ENCODE results near the gene CDC42.

Gene CDC42

DNA sequence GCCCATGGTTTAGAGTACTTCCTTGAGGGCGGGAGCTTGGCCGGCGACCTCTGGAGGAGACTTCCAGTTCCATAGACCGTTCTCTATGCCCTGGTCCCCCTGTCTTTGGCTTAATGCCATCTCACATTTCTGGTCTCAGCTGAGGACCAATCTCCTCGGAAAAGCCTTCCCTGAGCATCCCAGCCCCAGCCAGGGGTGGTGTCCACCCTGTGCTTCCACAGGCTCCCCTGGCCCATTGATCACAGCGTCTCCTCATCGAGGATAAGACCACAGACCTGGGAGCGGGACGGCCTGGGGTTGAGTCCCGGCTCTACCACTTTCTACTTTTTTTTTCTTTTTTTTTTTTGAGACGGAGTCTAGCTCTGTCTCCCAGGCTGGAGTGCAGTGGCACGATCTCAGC lies 75.9 kb downstream of the CDC42 start:
- Histone ChIP-seq H3K4me2 (ENCODE audit: low read depth, low read length, poor library complexity, severe bottlenecking) (no peak overlapping the region), H3K27me3 (ENCODE audit: insufficient read depth, low read length, poor library complexity, severe bottlenecking) (no peaks in the 10 kb centered on the region), H4K20me1 (ENCODE audit: insufficient read depth, low read length, poor library complexity, severe bottlenecking) (no peaks in the 10 kb centered on the region), H3K9ac (ENCODE audit: low read depth, low read length, poor library complexity, severe bottlenecking) (no peak overlapping the region), H3K4me1 (ENCODE audit: insufficient read depth, low read length, poor library complexity, severe bottlenecking) (no peaks in the 10 kb centered on the region), H3K9me3 (ENCODE audit: insufficient read depth, low read depth, low read length) (no peaks in the 10 kb centered on the region), H3K79me2 (ENCODE audit: insufficient read depth, low read length) (no peaks in the 10 kb centered on the region), H2AFZ (ENCODE audit: low read length) (no peak overlapping the region), H3K9me2 (replicated peaks; ENCODE audit: low read depth, low read length) (no peaks in the 10 kb centered on the region), H3K4me3 (ENCODE audit: low read length, poor library complexity, severe bottlenecking) (no peak overlapping the region), H3F3A (ENCODE audit: low read depth) (no peaks in the 10 kb centered on the region), H3K36me3 (ENCODE audit: insufficient read depth, low read length) (no peaks in the 10 kb centered on the region)
- TF ChIP-seq, protein P1, sequence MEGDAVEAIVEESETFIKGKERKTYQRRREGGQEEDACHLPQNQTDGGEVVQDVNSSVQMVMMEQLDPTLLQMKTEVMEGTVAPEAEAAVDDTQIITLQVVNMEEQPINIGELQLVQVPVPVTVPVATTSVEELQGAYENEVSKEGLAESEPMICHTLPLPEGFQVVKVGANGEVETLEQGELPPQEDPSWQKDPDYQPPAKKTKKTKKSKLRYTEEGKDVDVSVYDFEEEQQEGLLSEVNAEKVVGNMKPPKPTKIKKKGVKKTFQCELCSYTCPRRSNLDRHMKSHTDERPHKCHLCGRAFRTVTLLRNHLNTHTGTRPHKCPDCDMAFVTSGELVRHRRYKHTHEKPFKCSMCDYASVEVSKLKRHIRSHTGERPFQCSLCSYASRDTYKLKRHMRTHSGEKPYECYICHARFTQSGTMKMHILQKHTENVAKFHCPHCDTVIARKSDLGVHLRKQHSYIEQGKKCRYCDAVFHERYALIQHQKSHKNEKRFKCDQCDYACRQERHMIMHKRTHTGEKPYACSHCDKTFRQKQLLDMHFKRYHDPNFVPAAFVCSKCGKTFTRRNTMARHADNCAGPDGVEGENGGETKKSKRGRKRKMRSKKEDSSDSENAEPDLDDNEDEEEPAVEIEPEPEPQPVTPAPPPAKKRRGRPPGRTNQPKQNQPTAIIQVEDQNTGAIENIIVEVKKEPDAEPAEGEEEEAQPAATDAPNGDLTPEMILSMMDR (conservative IDR thresholded peaks at IDR 0.05; ENCODE audit: low read length) = no peak
- no peak for TF ChIP-seq EZH2phosphoT487 (IDR thresholded peaks at IDR 0.05; ENCODE audit: borderline replicate concordance)

DNA sequence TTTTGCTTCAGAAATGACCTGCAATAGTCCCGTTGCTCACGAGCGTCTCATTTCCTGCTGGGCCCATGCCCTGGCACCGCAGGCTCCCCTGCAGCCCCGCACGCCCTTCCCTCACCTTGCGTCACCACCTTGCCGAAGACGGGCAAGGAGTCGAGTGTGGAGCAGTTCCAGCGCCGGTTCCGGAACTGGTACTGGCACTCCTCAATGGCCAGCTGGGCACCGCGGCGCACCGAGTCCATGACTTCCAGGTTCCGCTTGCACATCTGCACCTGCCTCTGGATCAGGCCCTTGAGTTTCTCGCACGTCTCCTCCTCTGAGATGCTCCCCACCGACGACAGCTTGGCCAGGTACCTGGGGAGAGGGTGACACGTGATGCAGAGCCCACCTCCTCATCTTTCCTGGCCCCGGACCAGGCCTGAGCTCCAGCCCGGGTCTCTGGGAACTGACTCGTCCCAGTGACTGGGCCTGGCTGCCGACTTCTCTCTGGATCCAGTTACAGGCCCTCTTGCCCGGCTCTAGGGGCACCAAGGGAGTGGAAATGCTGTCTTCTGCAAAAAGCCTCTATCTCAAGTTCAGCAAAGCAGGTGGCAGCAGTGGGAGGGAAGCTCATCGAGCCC lies 77.1 kb downstream of the CDC42 start:
- Histone ChIP-seq H3K4me1 (ENCODE audit: insufficient read depth, low read length, poor library complexity, severe bottlenecking) (no peaks in the 10 kb centered on the region), H2AFZ (ENCODE audit: low read length) (no peak overlapping the region), H3K9ac (ENCODE audit: low read depth, low read length, poor library complexity, severe bottlenecking) (no peak overlapping the region), H4K20me1 (ENCODE audit: insufficient read depth, low read length, poor library complexity, severe bottlenecking) (no peaks in the 10 kb centered on the region), H3K4me3 (ENCODE audit: low read length, poor library complexity, severe bottlenecking) (no peak overlapping the region), H3K9me3 (ENCODE audit: insufficient read depth, low read depth, low read length) (no peaks in the 10 kb centered on the region), H3F3A (ENCODE audit: low read depth) (no peaks in the 10 kb centered on the region), H3K36me3 (ENCODE audit: insufficient read depth, low read length) (no peaks in the 10 kb centered on the region), H3K9me2 (replicated peaks; ENCODE audit: low read depth, low read length) (no peaks in the 10 kb centered on the region), H3K79me2 (ENCODE audit: insufficient read depth, low read length) (no peaks in the 10 kb centered on the region), H3K4me2 (ENCODE audit: low read depth, low read length, poor library complexity, severe bottlenecking) (no peak overlapping the region), H3K27me3 (ENCODE audit: insufficient read depth, low read length, poor library complexity, severe bottlenecking) (no peaks in the 10 kb centered on the region)
- no peak for TF ChIP-seq EZH2phosphoT487 (IDR thresholded peaks at IDR 0.05; ENCODE audit: borderline replicate concordance)
- TF ChIP-seq, protein P1 (conservative IDR thresholded peaks at IDR 0.05; ENCODE audit: low read length) = no peak

DNA sequence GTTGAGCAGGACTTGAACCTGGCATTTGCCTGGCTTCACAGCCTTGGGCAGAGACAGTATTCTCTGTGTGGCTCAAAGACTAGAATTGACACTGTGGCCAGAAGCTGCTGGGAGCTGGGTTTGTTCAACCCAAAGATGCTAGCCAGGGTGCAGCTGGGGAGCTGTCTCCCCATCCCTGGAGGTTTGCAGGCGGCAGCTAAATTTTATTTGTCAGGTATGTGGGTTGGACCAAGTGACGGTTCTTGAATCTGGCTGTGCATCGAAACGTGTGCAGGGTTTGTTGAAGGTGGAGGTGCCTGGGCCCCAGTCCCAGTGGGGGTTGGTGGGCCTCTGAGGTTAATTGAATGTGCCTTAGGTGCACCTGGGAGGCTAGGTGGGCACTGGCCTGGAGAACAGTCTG lies 78.6 kb downstream of the CDC42 start:
- TF ChIP-seq, protein P1 (conservative IDR thresholded peaks at IDR 0.05; ENCODE audit: low read length) = no peak
- TF ChIP-seq EZH2phosphoT487 (IDR thresholded peaks at IDR 0.05; ENCODE audit: borderline replicate concordance) = no peak
- Histone ChIP-seq H3K9me2 (replicated peaks; ENCODE audit: low read depth, low read length) (no peaks in the 10 kb centered on the region), H3F3A (ENCODE audit: low read depth) (no peaks in the 10 kb centered on the region), H2AFZ (ENCODE audit: low read length) (no peak overlapping the region), H3K9ac (ENCODE audit: low read depth, low read length, poor library complexity, severe bottlenecking) (no peak overlapping the region), H3K4me2 (ENCODE audit: low read depth, low read length, poor library complexity, severe bottlenecking) (no peak overlapping the region), H3K79me2 (ENCODE audit: insufficient read depth, low read length) (no peaks in the 10 kb centered on the region), H4K20me1 (ENCODE audit: insufficient read depth, low read length, poor library complexity, severe bottlenecking) (no peaks in the 10 kb centered on the region), H3K9me3 (ENCODE audit: insufficient read depth, low read depth, low read length) (no peaks in the 10 kb centered on the region), H3K4me1 (ENCODE audit: insufficient read depth, low read length, poor library complexity, severe bottlenecking) (no peaks in the 10 kb centered on the region), H3K27me3 (ENCODE audit: insufficient read depth, low read length, poor library complexity, severe bottlenecking) (no peaks in the 10 kb centered on the region), H3K4me3 (ENCODE audit: low read length, poor library complexity, severe bottlenecking) (no peak overlapping the region), H3K36me3 (ENCODE audit: insufficient read depth, low read length) (no peaks in the 10 kb centered on the region)
